Activated T-cell treated with anti-CD3 and anti-CD28 coated beads for 1 hour (primary cell): ENCODE results near the gene EFEMP1.

Experiments used
- DNase-seq: peaks from one replicate; pipeline ENCODE4 v3.0.0-alpha.2; 2020; ENCODE audit warnings: low read depth

Gene EFEMP1

DNA sequence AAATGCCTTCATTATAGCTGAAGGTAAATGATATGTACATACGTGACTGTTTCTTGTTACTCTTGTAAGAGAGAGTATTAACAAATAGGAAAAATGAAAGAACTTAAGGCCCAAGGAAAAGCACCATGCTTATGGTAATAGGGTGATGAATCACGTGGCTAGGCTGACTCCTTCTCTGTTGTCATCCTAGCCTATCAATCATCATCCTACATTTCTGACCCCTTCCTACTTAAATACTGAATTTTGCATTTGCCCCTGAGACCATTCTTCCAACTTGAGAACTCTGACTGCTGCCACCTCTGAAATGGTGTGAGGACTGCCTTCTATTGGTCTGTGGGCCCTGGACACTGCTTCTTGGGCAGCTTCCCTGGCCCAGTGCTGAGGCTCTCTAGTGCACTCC lies 28.9 kb downstream of the EFEMP1 start:
- DNase-seq: no peak

DNA sequence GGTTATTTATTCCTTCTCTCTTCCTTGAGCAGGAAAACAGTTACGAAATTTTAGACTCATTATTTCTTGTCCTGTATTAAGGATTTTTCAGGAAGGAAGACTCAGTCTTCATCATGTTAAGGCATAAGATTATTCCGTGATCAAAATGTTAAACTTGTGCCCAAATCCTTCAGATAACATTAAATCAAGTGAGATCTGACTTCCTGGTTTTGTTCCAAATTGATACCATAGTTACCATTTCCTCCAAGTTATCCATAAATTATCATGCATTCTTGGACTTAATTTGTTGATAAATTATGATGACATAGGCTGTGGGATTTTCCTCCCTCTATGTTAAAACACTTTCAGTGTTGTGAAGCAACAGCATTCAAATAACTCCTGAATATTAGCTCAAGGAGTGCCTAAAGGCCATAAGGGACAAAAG lies 31.9 kb downstream of the EFEMP1 start:
- DNase-seq: no peak

DNA sequence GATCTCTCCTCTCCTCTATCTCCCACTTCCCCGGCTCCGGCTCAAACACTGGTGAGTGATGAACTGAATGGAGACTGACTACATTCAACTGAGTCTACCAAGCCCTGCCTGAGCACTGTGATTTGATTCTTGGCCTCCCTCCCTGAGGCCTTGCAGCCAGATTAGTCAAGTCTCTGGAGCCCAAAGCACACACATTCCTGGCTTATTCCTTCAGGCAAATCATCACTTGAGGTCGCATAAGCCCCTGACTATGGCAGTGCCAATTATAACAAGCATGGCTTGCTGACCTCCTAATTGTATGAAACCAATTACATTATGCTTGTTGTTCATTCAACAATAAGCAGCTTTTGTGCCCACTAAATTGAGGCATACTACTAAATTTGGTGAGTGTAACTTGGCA lies 34.6 kb downstream of the EFEMP1 start:
- DNase-seq: no peak

DNA sequence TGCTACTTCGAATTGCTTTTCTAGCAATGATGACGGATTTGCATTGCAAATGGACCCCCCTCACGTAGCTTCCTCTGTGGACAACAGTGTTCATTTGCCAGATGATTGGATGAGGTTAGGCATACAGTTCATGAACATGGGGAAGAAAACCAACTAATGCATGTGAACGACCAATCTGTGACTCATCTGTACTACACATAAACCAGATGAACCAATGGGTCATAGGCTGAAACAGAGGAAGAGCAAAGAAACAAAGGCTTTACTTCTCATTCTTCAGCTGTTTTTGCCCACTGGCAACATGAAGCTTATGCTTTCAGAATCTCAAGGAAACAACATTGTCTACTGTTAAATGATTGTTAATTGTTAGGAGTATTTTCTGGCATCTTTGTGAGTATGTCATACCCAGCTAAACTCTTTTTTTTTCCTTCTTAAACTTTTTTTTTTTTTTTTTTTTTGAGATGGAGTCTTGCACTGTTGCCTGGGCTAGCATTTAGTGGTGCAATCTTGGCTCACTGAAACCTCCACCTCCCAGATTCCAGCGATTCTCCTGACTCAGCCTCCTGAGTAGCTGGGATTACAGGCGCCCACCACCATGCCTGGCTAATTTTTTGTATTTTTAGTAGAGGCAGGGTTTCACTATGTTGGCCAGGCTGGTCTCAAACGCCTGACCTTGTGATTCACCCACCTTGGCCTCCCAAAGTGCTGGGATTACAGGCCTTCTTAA lies 35.5 kb downstream of the EFEMP1 start:
- DNase-seq: no peak

DNA sequence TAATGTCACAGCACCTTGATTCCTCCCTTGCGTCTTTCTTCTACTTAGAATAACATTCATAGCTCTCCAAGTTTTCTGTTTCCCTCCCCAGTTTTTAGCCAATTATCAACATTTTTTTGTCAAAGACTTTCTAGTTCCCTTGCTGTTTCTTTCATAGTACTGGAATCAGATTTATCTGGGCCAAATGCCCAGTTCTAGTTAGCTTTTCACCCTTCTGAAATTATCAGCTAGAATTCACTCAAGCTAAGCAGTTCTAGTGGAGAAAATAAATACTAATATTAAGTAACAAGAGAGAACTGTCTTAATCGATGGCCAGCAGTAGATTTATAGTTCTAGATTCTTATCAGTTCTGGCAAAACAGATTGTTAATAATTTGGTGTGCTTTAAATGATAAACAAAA lies 36.2 kb downstream of the EFEMP1 start:
- DNase-seq: no peak

DNA sequence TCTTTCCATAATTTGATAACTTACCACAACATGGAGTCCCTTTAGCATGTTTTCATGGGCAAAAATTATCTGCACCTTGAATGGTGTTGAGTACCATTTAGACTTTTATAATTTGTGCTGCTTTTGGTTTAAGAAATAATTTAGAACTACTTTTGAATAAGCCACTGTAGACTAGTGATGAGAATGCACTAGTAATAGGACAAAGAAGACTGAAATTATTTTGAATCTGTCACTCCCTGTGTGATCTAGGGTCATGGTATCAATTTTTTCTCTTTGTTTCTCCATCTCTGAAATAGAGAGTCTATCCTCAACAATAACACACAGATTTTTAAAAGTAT lies 37.7 kb downstream of the EFEMP1 start:
- DNase-seq: no peak

DNA sequence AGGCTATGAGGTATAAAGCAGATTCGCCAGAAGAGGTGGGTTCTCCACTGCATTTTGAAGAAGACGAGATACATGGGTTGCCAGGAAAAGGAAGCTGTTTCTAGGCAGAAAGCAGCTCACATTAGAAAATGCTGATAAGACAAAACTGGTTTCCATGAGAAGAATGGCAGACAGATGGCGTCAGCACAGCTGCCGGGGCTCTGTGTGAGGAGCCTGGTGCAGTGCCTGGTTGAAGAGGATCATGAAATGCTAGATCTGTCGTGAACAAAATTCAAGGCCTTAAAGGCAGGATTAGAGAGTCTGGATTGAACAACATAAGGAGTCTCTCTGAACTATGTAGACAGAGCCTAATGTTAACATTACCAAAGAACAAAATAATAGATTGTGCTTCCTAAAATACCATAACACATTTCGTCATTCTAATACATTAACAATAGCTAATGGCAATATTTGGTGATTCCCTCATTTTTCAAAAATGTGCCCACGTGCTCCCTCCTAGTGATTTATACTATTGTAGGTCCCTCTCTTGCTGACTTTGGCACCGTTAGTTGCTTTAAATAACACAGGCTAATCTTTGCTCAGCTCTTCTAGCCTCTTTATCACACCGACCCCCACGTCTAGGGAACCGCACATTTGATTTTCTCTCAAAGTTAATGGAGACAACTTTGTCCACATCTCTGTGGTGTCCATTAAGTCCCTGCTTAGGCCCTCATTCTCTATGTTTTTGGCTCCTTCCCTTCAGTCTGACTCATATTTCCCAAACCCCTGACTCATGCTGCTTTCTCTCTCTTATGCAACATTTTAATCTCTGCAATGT lies 38.2 kb downstream of the EFEMP1 start:
- DNase-seq: no peak

DNA sequence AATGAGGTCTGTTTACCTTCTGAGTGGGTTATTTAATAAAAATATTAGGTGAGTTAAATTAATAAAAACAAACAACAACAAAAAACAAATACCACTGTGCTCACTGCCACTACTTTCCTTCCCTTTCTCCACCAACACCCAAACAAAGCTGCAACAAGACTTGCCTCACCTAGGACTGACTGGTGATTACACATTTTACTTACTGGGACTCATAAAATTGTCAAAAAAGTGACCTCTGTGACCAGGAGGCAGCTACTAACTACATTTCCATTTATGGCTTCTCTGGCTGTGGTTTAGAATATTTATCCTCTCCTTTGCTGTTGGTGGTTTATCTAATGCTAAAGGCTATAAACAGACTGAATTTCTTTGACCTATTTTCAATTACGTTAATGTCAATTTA lies 39.8 kb downstream of the EFEMP1 start:
- no peak for DNase-seq

DNA sequence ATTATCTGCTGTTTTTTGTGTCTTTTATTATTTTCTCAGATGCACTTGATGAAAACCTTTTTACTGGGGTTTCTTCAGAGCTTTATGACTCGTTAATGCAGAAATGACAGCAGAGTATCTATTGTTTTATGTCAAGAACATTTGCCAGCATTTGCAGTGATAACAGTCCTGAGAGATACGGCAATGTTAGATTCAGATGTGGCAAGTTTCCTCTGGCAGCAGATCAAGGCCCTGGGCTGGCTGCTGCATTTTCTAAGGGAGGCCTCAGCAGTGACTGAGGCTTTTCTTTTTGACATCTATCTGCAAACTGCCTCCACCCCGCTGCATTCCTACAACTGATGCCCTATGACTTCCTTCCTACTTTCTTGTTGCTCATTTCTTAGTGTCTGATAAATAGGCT lies 40.2 kb downstream of the EFEMP1 start:
- no peak for DNase-seq

DNA sequence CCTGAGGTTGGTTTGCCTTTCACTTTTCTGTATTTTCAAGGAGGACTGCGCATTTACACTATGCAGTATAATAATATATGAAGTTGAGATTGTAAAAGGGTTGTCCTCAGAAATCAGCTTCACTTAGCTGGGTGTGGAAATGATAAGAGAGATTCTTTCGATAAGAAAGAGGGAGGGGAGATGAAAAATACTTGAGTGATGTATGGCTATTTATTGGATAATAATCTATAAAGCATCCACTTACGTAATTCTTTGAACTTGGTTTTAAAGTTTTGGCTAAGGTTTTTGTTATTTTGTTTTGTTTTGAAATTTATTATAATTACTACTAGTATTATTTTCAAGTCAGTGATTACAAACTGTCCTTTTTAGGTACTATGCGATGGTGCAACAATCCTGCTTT lies 40.6 kb downstream of the EFEMP1 start:
- DNase-seq: no peak

DNA sequence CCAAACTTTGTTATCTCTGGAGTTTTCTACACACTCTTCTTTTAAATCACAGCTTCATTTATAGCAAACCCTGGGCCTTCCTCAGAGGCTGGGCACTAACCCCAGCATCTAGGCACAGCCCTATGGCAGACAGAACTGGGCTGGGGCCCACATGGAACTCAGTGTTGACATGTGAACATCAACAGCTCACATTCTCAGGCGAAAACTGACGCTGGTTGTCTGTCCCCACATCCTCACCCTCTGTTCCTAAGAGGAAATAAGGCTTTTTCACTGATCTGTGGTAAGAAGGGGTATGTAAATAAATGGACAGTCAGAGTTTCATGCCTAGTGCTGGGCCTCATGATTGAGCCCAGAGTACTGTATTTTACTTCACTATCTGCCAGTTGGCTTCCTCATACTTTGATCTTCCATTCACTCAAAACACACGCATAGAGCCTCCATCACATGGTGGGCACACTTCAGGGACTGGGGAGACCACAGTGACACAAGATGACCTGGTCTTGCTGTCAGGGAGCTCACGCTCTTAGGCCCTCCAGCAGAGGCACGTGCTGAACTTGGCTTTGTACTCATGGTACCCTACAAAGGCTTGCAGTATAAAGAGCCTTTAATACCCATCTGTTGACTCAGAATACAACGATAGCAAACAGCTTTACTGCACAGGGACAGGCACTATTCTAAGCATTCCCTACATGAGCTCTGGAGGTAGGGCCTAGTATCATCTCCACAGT lies 43.0 kb downstream of the EFEMP1 start:
- DNase-seq: no peak

DNA sequence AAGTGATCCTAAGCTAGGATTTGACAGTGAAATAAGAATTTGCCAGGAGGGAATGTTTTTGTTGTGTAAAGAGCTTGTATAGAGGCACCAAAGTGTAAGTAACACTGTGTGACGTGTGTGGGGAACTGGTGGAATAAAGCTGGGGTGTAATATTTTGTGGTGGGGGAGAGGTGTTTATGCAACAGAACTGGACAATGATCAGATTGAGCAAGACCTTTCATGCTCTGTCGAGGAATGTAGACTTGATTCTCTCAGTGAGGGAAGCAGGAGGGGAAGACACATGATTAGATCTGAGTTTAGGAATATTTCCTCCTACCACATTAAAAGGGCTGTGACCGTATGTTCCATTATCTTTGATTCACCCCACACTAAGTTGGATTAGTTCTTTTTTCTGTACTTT lies 43.6 kb downstream of the EFEMP1 start:
- no peak for DNase-seq

DNA sequence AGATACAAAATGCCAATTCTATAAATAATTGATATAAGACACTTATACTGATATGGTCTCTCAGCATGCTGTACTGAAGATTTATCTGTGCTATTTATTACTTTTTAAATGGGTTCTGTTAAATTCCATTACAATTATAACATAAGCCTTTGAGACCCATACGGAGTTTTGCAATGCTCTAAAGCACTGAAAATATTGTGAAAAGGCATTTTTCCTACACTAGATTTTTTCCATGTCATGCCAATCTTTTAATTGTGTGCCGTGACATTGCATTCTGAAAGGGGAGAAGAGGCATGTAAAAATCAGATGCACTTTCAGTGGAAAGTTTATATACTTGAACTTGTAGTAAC lies 46.5 kb downstream of the EFEMP1 start:
- no peak for DNase-seq

DNA sequence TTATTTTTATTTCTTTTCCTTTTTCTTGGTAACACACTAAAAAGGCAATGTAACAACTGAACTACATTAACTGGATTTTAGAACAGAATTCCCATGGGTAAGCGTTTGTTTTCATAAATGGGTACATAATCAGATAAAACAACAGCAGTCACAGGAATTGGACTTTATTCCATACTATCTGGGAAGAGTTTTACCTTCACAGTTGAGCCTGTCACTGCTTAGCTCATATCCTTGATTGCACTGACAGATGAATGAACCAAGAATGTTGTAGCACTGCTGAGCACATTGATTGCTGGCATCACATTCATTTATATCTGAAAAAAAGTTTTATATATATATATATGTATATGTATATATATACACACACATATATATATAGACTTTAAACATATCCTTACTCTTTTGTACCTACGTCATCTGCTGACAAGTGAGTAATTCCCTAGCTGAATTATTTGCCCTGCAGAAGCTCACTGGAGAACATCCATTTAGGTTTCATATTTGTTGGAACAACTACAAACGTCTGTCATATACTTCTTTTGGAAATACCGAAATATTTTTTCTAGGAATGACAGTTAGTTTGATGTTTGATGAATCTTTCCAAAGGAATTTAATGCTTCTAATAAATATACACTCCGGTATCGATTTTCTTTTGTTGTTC lies 47.0 kb downstream of the EFEMP1 start:
- no peak for DNase-seq

DNA sequence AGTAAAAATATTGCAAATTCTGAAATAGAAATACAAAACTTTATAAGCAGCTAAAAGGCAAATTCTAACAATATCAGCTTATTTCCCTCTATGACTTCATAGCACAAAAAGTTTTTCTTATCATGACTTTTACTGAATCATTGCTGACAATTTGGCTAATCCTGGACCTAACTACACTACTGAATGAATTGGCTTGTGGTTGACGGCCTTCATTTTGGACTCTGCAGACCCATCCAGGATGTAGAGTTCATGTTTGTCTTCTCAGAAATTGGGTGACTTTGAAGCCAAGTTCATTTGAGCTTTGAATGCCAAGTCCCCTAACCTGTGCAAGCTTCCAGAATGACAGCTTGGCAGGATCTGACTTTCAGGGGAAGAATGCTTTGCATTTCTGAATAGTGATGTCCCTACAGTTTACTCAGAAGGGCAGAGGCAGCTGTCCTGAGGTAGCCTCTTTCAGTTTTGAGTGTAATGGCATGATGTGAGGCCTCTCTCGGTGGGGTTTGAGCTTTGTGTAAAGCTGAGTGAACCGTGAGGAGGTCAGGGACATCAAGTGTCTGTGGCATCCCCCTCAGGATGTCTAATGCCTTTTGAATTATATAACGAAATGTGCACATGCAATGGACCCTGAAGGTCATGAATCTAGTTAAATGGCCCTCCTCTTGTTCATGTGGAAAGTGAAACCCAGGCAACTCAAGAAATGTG lies 48.0 kb downstream of the EFEMP1 start:
- DNase-seq: no peak

DNA sequence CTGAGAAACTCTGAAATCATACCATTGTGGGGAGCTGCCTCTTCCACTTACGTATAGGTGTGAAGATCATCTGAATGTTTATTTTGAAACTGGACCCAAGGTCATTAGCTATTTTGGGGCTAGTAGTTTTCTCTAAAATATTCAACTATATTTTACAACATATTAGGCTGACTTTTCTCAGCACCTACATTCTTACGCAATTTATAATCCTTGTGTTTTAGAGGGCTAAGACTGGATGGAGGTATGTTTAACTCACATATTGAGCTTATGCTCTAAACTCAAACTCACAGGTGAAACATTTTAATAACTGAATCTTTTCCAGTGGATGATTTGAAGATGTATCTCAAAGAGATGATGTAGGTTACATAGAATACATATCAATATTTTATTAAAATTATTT lies 49.2 kb downstream of the EFEMP1 start:
- no peak for DNase-seq

DNA sequence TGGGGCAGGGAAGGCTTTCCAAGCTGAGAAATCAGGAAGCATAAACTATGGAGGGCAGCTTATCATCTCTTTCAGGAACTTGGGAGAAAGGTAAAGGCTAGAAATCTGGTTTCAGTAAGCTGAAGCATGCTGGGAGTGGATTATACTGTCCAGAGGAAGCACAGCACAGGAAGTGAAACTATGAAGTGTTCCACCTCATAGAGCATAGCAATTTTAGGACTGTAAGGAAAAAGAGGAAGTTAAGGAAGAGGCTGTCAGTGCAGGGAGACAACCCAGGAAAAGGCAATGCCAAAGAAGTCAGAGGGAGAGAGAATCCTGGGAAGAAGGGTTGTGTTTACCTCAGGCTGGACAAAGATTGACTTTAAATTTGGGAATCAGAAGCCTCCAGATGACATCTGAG lies 51.9 kb downstream of the EFEMP1 start:
- no peak for DNase-seq

DNA sequence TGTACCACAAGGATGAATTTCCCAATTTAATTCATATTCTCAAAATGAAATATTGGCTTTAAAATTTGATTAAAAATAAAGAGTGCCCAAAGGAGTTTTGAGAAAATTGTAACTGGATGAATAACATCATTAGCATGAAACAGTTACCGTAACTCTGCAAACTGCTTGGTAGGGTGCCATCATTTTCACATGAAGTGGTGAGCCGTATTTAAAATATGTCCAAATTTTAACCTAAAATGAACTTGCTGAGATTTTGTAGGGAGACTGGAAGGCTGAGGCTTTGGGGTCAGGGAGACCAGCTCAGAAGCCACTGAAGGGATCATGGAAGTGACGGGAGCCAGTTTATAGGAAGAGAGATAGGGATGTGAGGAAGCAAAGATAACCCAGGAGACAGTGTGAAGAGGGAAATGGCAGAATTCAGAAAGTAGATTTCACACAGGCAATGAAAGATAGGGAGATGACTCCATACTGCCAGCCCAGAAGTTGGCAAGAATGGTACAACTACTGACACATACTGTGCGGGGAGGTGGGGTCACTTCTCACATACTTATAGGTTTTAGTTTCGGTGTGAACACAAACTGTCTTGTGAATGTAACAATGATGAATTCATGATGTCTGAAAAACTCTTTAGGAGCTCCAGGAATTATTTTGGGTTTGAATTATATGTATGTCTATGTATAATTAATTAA lies 53.8 kb downstream of the EFEMP1 start:
- no peak for DNase-seq

DNA sequence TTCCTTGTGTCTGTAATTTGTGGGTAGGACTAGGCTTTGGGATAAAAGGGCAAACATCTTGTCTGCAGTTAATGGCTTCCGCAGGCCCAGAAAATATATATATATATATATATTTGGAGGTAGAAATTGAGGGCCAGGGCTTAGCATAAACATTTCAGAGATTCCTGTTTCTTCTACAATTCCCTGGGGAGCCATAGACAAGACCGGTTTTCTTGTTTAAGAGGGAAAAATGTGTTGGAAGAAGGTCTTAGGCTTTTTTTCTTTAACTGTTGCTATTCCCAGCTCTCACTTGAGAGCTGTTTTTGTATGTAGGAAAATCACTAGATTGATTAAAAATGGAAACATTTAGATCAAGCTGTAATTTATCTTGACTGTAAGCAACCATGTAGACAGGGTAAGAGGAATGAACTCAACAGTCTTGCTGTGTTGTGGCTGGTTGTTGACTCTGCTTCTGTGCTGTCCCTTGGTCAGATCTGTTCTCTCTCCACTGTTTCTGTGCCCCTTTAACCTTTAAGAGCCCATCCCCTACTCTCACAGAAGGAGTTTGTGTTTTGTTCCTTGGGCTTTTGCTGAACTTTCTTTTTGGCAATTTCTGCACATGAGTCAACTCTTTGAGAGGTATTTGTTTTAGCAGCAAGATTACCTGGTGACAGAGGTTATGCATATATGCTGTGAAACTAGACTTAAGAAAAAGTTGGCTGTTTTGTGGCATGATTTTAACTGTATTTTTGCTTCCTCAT lies 58.3 kb downstream of the EFEMP1 start:
- no peak for DNase-seq

DNA sequence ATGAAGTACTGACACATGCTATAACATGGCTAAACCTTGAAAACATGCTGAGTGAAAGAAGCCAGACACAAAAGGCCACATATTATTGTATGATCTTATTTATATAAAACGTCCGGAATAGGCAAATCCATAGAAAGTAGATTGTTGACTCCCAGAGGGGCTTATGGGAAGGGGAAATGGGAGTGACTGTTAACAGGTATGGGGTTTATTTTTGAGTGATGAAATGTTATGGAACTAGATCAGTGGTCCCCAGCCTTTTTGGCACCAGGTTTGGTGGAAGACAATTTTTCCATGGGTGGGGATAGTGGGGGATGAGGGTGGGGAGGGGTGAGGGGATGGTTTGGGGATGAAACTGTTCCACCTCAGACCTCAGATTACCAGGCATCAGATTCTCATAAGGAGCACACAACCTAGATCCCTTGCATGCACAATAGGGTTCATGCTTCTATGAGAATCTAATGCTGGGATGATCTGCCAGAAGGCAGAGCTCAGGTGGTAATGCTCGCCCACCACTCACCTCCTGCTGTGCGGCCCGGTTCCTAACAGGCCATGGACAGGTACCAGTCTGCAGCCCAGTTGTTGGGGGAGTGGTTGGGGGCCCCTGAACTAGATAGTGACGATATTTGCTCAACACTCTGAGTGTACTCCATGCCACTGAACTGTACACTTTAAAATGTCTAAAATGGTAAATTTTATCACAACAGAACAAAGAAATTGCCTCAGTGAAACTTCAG lies 59.1 kb downstream of the EFEMP1 start:
- no peak for DNase-seq
